ENCODE data around the gene ADRA2C. TPM values are rescaled to one million over a fixed set of nuclear protein-coding genes. Genes with fewer than 3 reads are reported as not detected.

Gene ADRA2C
- total RNA-seq, 1 donor from 2014 or later = 6.2 TPM

DNA sequence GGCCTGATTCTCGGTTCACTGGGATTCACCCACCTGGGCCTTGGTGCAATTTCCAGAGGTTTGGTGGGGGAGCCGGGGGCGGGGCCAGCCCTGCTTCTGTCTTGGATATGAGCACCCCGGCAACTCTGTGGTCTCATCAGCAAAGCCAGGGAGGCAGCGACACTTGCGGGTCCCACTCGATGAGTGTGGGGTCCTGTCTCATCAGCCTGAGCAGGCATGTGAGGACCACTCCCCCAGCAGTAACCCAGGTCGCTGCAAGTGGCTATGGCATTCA lies 19.0 kb downstream of the ADRA2C start:
- DNase-seq (no peak), ATAC-seq (ENCODE audit: poor library complexity) (no peak)
- intact Hi-C loops (cut with DNase I) = no loop called here

DNA sequence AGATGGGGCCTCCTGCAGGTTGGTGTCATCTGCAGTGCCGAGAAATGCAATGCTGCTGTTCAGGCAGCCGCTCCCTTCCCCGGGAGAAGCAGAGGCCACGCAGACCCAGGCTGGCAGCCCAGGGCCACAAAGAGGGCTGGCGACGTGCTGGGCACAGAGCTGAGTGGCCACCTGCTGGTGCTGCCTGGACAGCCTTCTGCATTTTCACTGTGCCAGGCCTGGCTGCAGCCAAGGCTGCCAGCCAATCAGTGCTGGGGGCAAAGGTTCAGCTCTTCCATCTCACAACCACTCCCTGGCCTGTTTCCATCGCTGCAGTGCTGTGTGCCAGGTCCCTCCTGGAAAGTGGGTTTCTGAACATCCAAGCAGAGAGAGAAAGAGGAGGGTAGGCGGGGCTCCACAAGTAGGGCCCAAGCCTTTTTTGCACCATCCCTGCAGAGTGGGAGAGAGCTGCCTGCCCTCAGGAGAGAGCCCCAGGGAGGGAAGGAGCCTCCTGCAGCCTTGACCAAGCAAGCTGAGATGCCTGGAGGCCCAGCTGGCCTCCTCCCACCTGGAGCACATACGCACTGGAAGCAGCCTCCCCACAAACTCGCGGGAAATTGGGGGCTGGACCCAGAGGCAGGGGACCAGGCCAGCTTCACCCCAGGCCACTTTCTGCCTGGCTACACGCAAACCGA lies 20.1 kb downstream of the ADRA2C start:
- no peak for DNase-seq
- intact Hi-C loops (cut with DNase I) = no loop called here
- ATAC-seq (ENCODE audit: poor library complexity) = peak; percentile 77

DNA sequence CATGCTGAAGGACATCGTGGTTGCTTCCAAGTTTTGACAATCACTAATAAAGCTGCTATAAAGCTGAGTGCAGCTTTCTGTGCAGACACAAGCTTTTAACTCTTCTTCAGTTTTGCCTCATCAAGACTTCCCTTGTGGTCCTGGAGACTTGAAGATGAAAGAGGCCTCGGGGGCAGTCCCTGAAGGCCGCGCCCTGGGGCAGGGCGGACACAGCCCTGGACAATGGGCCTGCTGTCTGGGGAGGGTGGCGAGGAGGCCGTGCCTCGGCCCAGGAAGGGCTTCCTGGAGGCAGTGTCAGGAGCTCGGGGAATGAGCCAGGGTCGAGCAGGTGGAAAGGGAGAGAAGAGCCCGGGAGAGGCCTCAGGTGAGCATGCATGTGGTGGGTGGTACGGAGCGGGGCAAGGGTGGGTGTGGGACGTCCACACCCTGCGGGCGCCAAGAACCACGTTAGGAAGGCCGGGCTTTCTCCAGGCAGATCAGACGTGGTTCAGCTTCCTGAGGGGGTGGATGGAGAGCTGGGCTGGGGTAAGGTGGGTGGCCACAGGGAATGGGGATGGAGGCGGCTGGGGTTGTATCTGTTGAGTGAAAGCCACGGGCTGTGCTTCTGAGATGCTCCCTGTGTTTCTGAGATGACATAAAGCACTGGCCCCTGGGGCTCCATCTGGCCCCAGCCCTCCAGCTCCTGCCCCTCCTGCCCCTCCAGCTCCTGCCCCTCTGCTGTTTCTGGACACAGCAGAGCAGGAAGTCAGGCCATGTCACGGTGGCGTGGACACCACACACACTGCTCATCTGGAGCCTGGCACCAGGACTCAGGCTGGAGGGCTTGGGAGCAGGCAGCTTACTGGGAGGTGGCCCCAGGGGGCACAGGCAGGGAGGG lies 21.5 kb downstream of the ADRA2C start:
- DNase-seq = no peak
- intact Hi-C loops (cut with DNase I) = no loop called here
- no peak for ATAC-seq (ENCODE audit: poor library complexity)

DNA sequence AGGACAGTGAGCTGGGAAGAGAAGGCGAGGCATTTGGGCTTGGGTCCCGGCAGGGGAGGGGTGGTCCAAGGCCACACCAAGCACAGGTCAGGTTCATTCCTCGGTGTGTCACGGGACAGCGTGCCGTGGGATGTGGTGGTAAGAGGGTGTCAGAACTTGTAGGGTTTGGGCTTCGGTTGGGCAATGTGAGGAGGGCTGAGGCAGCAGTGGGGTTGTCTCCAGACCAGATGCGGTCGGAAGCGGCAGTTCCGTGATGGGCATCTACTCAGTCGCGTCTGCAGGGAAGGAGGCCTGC lies 22.1 kb downstream of the ADRA2C start:
- intact Hi-C loops (cut with DNase I) = no loop called here

DNA sequence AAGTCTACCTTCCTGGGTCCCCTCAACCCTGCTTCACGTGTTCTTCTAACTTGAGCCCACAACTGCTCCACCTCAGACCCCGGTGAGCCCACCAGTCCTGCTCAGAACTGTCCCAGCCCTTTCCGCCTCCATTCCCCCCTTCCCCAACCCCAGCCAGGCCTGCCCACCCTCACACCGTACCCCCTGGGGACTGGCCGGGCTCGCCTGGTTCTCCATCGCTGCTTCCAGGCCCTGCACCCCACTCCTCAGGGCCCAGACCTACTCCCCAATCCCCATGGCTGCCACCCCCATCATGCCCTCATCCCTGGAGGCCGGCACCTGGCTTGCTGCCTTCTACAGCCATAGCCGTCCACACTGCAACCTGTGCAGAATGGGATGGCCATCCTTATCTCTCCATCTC lies 23.4 kb downstream of the ADRA2C start:
- ATAC-seq (ENCODE audit: poor library complexity) = no peak
- no peak for DNase-seq
- intact Hi-C loops (cut with DNase I) = no loop called here

More for the DNA sequence above, 22.1 kb downstream of the ADRA2C start:
- DNase-seq (no peak), ATAC-seq (ENCODE audit: poor library complexity) (no peak)

DNA sequence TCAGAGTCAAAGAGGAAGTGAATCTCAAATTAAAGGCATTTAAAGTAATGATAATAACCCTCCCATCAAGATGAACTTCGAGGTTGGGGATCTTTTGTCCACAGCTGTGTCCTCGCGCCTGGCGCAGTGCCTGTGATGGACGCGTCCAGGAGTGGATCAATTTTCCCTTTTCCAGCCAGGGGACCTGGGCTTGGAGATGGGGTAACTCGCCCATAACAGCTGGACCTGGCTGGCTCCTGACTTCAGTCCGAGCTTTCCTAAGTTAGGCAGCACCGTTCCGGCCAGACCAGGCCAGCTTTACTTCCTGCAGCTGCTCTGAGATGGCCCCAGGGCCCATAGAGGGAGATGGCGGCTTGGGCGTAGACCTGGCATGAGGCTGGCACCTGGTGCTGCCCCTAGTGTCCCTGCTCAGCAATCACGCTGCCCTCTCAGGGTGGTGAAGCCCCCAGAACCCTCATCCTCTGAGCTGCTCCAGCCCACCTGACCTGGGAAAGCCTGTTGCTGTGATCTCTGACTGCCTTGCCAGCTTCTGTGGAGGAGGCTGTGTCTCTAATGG lies 23.9 kb downstream of the ADRA2C start:
- ATAC-seq (ENCODE audit: poor library complexity) (no peak), DNase-seq (no peak)

DNA sequence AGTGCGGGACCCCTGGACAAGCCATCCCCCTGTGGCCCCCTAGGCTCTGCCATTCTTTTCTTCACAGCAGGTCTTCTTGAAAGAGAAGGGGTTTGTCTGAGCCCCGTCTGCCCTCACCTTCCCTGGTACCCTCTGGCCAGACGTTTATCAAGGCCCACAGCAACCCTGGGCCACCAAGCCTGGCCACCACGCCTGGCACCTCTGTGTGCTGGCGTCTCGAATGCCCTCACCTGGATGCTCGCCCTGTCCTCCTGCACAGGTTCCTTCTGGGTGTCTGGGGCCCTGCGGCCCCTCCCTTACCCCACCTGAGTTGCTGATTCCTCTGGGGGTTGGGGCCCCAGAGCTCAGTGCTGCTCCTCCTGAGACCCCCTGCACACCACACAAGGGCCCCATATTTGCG lies 25.1 kb downstream of the ADRA2C start:
- DNase-seq = no peak
- ATAC-seq (ENCODE audit: poor library complexity) = no peak
- intact Hi-C loops (cut with DNase I) = no loop called here

More for the DNA sequence above, 23.9 kb downstream of the ADRA2C start:
- intact Hi-C loops (cut with DNase I) = no loop called here

DNA sequence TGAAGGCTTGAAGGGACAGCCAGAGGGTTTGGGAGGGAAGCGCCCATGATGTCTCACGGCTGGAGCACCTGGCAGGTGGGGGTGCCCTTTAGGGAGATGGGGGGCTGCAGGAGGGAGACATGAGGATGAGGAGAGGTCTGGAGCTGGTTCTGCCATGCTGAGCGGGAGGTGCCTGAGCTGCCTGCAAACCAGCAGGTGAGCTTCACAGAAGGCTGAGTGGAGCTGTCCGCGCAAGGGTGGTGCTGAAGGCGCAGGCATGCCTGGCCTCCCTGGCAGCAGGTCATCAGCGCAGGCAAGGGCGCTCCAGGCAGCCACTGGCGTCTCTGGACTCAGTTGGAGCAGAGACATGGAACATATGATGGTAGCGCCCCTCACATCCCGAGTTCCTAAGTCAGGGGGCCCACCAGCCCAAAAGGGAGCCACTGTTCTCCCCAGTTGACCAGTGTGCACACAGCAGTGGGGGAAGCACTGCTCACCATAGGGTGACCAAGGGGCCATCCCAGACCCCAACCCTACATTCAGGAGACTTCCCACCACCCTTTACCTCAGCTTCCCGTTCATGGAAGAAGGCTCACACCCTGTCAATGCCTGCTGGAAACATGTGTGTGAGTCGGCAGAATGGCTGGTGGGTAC lies 25.8 kb downstream of the ADRA2C start:
- intact Hi-C loops (cut with DNase I) = no loop called here
- DNase-seq (peak; percentile 36), ATAC-seq (ENCODE audit: poor library complexity) (peak; percentile 52)

DNA sequence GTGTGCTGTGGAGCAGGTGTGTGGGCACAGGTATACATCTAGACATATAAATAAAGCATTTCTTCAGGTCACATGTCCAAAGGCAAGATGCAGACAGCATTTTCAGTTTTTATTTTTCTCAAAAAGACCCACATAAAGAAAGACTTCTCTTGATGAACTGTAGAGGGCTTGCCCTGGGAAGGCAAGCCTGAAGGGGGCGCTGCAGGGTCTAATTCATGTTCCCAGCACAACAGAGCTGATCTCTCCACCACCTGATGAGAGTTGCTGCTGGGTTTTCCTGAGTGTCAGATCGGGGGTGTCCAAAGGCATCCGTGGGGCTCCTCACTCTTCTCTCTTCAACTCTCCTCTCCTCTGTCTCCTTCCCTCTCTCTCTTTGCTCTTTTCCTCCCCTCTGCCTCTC lies 26.6 kb downstream of the ADRA2C start:
- ATAC-seq (ENCODE audit: poor library complexity) (no peak), DNase-seq (no peak)
- intact Hi-C loops (cut with DNase I) = no loop called here

DNA sequence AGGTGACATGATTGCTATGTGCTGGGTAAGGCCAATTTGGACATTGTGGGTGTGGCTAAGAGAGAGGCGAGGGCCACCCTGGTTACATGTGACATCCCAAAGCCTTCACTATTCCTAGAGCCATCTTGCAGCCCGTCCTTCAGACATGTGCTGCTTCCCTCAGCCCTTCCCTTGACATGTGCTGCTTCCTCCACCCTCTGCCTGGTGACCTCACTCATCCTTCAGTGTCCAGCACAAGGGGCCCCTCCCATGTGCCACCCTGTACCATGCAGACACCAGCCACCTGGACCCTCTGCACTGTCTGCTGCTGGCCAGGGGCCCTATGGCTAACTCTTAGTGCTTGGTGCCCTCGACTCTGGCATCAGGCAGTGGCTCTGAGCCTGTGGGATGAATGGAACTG lies 27.4 kb downstream of the ADRA2C start:
- intact Hi-C loops (cut with DNase I) = no loop called here
- ATAC-seq (ENCODE audit: poor library complexity) (no peak), DNase-seq (peak; percentile 13)

DNA sequence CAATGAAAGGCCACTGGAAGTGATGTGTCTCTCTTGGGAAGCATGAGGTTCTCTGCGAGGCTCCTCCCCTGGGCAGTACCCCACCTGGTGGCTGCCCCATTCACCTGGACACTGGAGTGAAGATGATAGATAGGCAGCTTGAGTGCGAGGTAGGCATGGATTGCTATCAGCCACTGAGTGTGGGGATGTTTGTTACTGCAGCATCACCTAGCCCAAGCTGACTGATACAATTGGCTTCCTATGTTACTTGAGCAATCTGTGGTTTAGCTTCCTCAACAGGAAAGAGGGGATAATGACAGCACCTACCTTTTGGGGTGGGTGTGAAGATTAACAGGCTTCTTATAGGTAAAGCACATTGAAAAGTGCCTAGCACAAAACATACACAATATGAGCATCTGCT lies 30.8 kb downstream of the ADRA2C start:
- intact Hi-C loops (cut with DNase I) = no loop called here
- ATAC-seq (ENCODE audit: poor library complexity) (no peak), DNase-seq (no peak)

DNA sequence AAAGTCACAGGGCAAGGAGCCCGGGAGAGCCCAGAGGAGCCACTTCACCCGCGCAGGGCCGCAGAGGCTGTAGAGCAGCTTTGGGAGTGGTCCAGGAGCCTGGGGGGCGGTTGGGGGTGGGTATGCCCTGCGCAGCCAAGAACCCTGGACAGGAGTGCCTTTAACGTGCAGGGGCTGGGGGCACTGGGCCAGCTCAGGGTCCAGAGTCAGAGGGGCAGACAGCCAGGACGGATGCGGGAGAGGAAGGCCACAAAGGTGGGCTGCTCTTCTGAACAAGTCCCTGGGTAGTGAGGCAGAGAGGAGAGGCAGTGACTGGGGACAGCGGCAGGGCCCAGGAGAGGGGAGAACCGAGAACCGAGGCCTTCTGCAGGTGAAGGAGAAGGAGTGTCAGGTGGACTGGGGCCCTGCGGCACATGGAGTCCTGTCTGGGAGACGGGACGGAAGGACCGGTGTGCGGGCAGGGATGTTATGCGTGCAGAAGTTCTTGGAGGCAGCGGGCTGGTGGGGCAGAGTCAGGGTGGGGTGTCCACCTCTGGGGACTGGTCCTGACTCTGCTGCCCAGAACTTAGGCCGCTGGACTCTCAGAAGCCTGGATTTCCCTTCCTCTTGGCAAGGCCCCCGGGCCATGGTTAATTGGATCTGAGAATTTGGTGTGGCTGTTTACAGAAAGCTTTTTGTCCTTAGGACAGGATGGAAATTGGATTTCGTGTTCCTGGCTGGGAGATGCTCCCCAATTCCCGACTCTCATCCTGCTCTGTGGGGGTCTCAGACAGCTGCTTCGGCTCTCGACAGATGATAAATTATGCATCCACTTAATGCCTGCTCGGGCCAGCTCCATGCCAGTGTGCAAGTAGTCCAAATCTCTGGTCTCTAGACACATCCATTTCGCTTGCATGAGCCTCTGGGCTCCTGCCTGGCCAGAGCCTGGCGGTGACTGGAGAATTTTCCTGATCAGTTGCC lies 31.9 kb downstream of the ADRA2C start:
- no peak for ATAC-seq (ENCODE audit: poor library complexity)
- intact Hi-C loops (cut with DNase I) = no loop called here
- DNase-seq = peak; percentile 30

DNA sequence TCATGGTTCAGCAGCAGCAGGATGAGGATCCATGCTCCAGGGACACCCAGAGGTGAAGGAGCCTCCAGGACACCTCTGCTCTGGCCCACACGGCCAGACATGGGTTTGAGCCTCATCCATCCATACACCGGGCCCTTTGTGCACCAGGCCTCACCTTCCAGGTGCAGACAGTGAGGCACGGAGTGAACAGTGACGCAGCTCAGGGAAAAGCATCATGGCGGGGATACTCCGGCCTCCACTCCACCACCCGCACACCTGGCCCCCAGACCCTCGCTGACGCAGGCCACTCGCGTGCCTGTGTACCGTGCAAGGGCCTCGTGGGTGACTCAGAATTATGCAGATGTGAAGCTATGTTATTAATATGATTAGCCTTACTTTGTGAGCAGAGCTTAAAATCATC lies 33.3 kb downstream of the ADRA2C start:
- ATAC-seq (ENCODE audit: poor library complexity) = no peak
- peak; percentile 17 for DNase-seq

DNA sequence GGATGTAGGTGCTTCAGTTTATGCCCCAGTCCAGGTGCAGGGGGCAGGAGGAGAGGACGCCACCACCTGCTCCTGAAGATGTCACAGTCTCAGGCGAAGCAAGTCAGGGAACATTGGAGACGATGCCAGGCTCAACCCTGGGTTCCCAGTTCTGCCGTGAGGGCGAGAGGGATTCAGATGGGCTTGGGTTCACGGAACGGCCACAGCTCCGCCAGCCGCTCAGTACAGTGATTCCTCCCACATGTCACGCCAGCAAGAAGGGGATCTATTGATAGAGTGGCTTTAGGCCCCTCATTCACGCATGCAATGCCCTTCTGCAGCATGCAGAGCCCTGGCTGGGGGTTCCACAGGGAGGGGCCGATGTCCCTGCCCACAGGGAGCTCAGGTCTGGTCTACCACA lies 34.2 kb downstream of the ADRA2C start:
- no peak for ATAC-seq (ENCODE audit: poor library complexity)
- peak; percentile 20 for DNase-seq
- intact Hi-C loops (cut with DNase I) = no loop called here

More for the DNA sequence above, 33.3 kb downstream of the ADRA2C start:
- intact Hi-C loops (cut with DNase I) = no loop called here

DNA sequence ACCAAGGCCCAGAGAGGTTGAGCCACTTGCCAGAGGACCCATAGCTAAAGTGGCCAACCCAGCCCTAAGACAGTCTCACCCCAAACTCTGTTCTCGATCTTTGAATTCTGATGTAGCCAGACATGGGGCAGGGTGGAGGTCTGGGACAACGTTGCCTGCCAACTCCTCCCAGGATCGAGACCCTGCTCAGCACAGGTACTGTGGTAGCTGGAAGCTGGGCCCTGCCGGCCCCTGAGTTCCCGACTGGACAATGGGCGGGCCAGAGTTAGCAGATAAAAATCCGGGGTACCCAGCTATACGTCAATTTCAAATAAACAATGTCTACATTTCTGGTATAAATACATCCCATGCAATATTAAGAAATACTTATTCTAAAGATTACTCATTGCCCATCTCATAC lies 35.3 kb downstream of the ADRA2C start:
- ATAC-seq (ENCODE audit: poor library complexity) (no peak), DNase-seq (peak; percentile 15)
- intact Hi-C loops (cut with DNase I) = no loop called here

DNA sequence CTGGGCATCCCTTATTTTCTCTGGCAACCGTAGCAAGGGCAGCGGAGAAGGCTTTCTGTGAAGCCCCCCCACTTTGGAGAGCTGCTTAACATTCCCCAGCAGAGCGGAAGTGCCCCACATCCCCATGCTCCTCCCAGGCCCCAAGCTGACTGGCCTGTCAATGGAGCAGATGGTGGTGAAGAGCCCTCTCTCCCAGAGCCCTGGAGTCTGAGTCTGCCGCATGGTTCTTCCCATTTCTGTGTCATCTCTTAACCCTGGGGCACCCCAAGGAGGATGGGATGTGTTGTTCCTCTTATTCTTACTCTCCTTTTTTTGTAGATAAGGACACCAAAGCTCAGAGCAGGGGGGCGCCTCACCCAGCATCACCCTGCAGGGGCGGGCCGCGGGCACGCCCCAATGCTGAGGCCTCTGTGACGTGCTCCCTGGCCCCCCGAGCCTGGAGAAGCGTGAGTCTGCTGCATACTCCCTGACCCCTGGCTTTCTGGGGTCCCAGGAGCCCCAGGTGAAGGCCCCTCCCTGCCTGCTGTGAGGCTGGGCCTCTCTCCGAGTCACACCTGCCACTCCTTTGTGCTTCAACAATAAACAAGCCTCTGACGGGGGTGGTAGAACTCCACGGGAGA lies 35.9 kb downstream of the ADRA2C start:
- DNase-seq (peak; percentile 26), ATAC-seq (ENCODE audit: poor library complexity) (no peak)
- intact Hi-C loops (cut with DNase I) = no loop called here

DNA sequence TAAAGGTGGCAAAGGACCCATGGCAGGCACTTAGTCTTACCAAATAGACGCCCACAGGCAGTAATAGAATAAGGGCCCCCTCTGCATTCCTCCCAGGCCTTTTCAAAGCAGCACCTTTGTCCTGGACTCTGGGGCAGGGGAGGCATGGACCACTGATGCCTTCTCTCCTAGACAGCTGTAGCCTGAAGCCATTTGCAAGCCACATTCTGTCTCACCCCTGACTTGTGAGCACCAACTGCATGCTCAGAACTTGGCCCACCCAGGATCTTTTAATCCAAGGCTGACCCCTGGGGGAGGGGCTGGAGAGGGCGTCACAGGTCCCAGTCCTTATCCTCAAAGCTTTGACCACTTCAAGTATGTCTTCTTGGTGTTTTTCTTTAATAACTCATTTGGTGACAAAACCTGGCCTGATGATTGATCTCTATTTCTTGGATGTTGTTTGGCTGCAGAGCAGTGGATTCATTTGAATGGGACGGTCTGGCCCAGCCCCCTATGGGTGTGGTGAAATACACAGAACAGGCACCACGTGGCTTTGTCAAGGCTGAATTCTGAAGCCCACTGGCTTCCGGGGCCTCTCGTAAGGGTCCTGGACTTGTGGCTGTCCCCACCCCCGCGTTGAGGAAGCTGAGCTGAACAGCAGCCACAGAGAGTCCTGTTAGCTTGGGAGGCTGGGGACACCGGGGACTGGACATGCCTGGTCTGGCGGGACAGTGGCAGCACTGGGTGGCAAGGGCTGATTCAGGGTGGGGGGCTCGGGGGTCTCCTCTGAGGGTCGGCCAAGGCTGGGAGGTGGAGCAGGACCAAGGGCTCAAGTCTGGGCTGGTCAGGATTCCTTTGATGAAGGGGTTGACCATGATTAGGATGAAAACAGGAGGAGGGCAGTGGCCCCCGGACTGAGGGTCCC lies 36.6 kb downstream of the ADRA2C start:
- ATAC-seq (ENCODE audit: poor library complexity) = no peak
- peak; percentile 18 for DNase-seq
- intact Hi-C loops (cut with DNase I) = no loop called here
